HCT116 (cell line): ENCODE results near the gene NGEF. TPM values are rescaled to one million over a fixed set of nuclear protein-coding genes. Genes with fewer than 3 reads are reported as not detected.

ENCODE experiments used
- ATAC-seq: fragments of 200-7000 bp; cut with Tn5 transposase; 2 replicates; pipeline ENCODE4 v1.9.1; 2020; ENCODE audit warnings: mild to moderate bottlenecking, moderate library complexity
- BruUV-seq: library from RNA; stranded (reverse); fragments of 400-500 nt; replicated peaks from 2 replicates; lab custom pipeline; 2021; lab: Mats Ljungman, UMichigan
- CTCF ChIA-PET: fragments of 300-600 bp; sonication (Branson Sonifier 250); formaldehyde crosslinking; loops from one replicate; lab custom pipeline; 2021; ENCODE audit warnings: antibody characterized with exemption; lab: Charles Lee
- POLR2A ChIA-PET: fragments of 300-600, 350-600 bp; sonication (Branson Sonifier 250); formaldehyde crosslinking; loops from one replicate; lab custom pipeline; 2021; ENCODE audit warnings: antibody characterized with exemption; lab: Charles Lee
- RAD21 ChIA-PET, 2 experiments: fragments of 300-600 bp; sonication (Branson Sonifier 250); formaldehyde crosslinking; loops; one replicate each; lab custom pipeline; 2023; ENCODE audit warnings: low total read pairs in 2 of 2; ENCODE audit not compliant: uncharacterized antibody in 2 of 2, unreplicated experiment in 2 of 2, low non-redundant PET in 1 of 2; lab: Charles Lee
- DNase-seq: peaks from one replicate; pipeline ENCODE4 v3.0.0-alpha.2; 2010; ENCODE audit warnings: low read depth, low spot score
- H2AFZ ChIP-seq: fragments of 200-600 bp; shearing (Covaris generic), sonication (generic); 2 replicates; pipeline ENCODE4 v1.6.1; 2017; ENCODE audit warnings: low read depth, mixed run types, mixed read lengths, antibody characterized with exemption, low read length; ENCODE audit not compliant: poor library complexity, severe bottlenecking
- H3K27ac ChIP-seq: 2 replicates; pipeline ENCODE4 v1.5.1; 2012; ENCODE audit warnings: low read depth, low read length
- H3K27me3 ChIP-seq: fragments of 200-600 bp; sonication (generic); 2 replicates; pipeline ENCODE4 v1.6.1; 2016; ENCODE audit warnings: mixed run types, low read length, mixed read lengths; ENCODE audit not compliant: insufficient read depth
- H3K36me3 ChIP-seq, 2 experiments: fragments of 200-500 bp in 1 of 2; fragments of 200-600 bp in 1 of 2; sonication (Bioruptor generic) in 1 of 2; sonication (generic) in 1 of 2; 2 replicates each; pipeline versions ENCODE4 v1.5.1 to v1.6.1; 2014 to 2016; ENCODE audit warnings: low read length in 2 of 2, inconsistent platforms in 1 of 2, mixed read lengths in 1 of 2, mixed run types in 1 of 2; ENCODE audit not compliant: insufficient read depth in 2 of 2, control insufficient read depth in 1 of 2
- H3K4me1 ChIP-seq, 2 experiments: fragments of 200-600 bp in 1 of 2; sonication (generic) in 1 of 2; 2 replicates each; pipeline versions ENCODE4 v1.5.1 to v1.6.1; 2012 to 2017; ENCODE audit warnings: low read length in 2 of 2, inconsistent platforms in 1 of 2, mild to moderate bottlenecking in 1 of 2, mixed read lengths in 1 of 2, mixed run types in 1 of 2, moderate library complexity in 1 of 2; ENCODE audit not compliant: insufficient read depth in 2 of 2, control insufficient read depth in 1 of 2
- H3K4me2 ChIP-seq: fragments of 200-600 bp; sonication (generic); 2 replicates; pipeline ENCODE4 v1.6.1; 2017; ENCODE audit warnings: mixed run types, low read length, mixed read lengths
- H3K4me3 ChIP-seq, 2 experiments: fragments of 200-600 bp in 1 of 2; sonication (generic) in 1 of 2; replicated peaks in 1 of 2; 2 replicates each; pipeline ENCODE4 v1.5.1; 2011 to 2016; ENCODE audit warnings: low read length in 2 of 2, control low read depth in 1 of 2, low read depth in 1 of 2, mild to moderate bottlenecking in 1 of 2, mixed read lengths in 1 of 2, mixed run types in 1 of 2
- H3K79me2 ChIP-seq: fragments of 200-600 bp; sonication (generic); 2 replicates; pipeline ENCODE4 v1.6.1; 2017; ENCODE audit warnings: mild to moderate bottlenecking, mixed run types, low read length, moderate library complexity, mixed read lengths; ENCODE audit not compliant: insufficient read depth
- H3K9ac ChIP-seq: fragments of 200-600 bp; sonication (generic); 2 replicates; pipeline ENCODE4 v1.6.1; 2016; ENCODE audit warnings: low read length, mixed read lengths
- H3K9me2 ChIP-seq: fragments of 200-600 bp; sonication (generic), shearing (Covaris generic); 2 replicates; pipeline ENCODE4 v1.6.1; 2017; ENCODE audit warnings: mixed run types, mild to moderate bottlenecking, moderate library complexity; ENCODE audit not compliant: insufficient read depth
- H3K9me3 ChIP-seq, 2 experiments: fragments of 200-500 bp in 1 of 2; fragments of 200-600 bp in 1 of 2; sonication (Bioruptor generic) in 1 of 2; sonication (generic) in 1 of 2; 2 replicates each; pipeline ENCODE4 v1.6.1; 2014 to 2017; ENCODE audit warnings: low read length in 2 of 2, mixed read lengths in 2 of 2, inconsistent platforms in 1 of 2, low read depth in 1 of 2, mild to moderate bottlenecking in 1 of 2, mixed run types in 1 of 2, moderate library complexity in 1 of 2; ENCODE audit not compliant: control insufficient read depth in 1 of 2, insufficient read depth in 1 of 2
- H4K20me1 ChIP-seq: fragments of 200-600 bp; sonication (generic), shearing (Covaris generic); 2 replicates; pipeline ENCODE4 v1.6.1; 2017; ENCODE audit warnings: mixed run types, mild to moderate bottlenecking, moderate library complexity; ENCODE audit not compliant: insufficient read depth
- ATF3 ChIP-seq: IDR thresholded peaks from 2 replicates; pipeline ENCODE4 v1.6.1; 2012
- ELF1 ChIP-seq: IDR thresholded peaks from 2 replicates; pipeline ENCODE4 v1.6.1; 2012; ENCODE audit warnings: low read depth, borderline replicate concordance
- EZH2 ChIP-seq: fragments of 200-600 bp; sonication (generic); IDR thresholded peaks from 2 replicates; pipeline ENCODE4 v1.6.1; 2017; ENCODE audit warnings: antibody characterized with exemption, mixed run types
- EZH2phosphoT487 ChIP-seq: fragments of 200-600 bp; IDR thresholded peaks from 2 replicates; pipeline ENCODE4 v1.6.1; 2018; ENCODE audit warnings: antibody characterized with exemption, borderline replicate concordance
- FOSL1 ChIP-seq: IDR thresholded peaks from 2 replicates; pipeline ENCODE4 v1.6.1; 2012; ENCODE audit warnings: low read depth
- JUND ChIP-seq: IDR thresholded peaks from 2 replicates; pipeline ENCODE4 v1.6.1; 2012
- MAX ChIP-seq: IDR thresholded peaks from 2 replicates; pipeline ENCODE4 v1.6.1; 2012
- POLR2AphosphoS5 ChIP-seq: IDR thresholded peaks from 2 replicates; pipeline ENCODE4 v1.6.1; 2011; ENCODE audit warnings: mild to moderate bottlenecking, low read depth, low read length, moderate library complexity
- RAD21 ChIP-seq: IDR thresholded peaks from 2 replicates; pipeline ENCODE4 v1.6.1; 2012; ENCODE audit warnings: low read depth, mild to moderate bottlenecking
- REST ChIP-seq: IDR thresholded peaks from 2 replicates; pipeline ENCODE4 v1.6.1; 2012; ENCODE audit warnings: low read depth
- SP1 ChIP-seq: IDR thresholded peaks from 2 replicates; pipeline ENCODE4 v1.6.1; 2012; ENCODE audit warnings: low read depth
- TCF7L2 ChIP-seq: IDR thresholded peaks from 2 replicates; pipeline ENCODE4 v1.7.0; 2011; ENCODE audit warnings: borderline replicate concordance, inconsistent platforms; ENCODE audit not compliant: insufficient read depth, insufficient read length; ENCODE audit errors: extremely low read depth
- intact Hi-C: fragments of 100-400 bp; cut with micrococcal nuclease; formaldehyde crosslinking; loops from 2 replicates; pipeline ENCODE4 v1.10.0; 2022
- total RNA-seq: library from RNA; stranded (reverse); gene quantifications from one replicate; pipeline ENCODE4 v1.2.1, GENCODE V29; 2021; ENCODE audit not compliant: unreplicated experiment

NGEF gene
- total RNA-seq, 1 experiment from 2014 or later, result 12.6 TPM

- Histone ChIP-seq H3K27ac (no peak overlapping the region), H2AFZ (no peak overlapping the region), H3K9ac (no peak overlapping the region), H3K4me2 (no peak overlapping the region), H3K9me3 (0 out of 4 replicates have a peak, but pooled peaks cover 0 to 3% of the 10 kb centered on the region in 2 experiments), H3K4me3 (no peak overlapping the region), H3K9me2 (no peaks in the 10 kb centered on the region), H4K20me1 (no peaks in the 10 kb centered on the region), H3K4me1 (peaks cover 0 to 7% of the 10 kb centered on the region in 2 experiments; a peak in 1 of 4 replicates), H3K27me3 (no peaks in the 10 kb centered on the region), H3K36me3 (no peaks in the 10 kb centered on the region), H3K79me2 (no peaks in the 10 kb centered on the region)
- no TSS peak for BruUV-seq
- TF ChIP-seq JUND (no peak), TCF7L2 (no peak), FOSL1 (no peak), ELF1 (no peak), EZH2phosphoT487 (no peak), REST (no peak), EZH2 (no peak), POLR2AphosphoS5 (no peak), MAX (no peak), ATF3 (no peak), RAD21 (no peak), SP1 (no peak)
- ChIA-PET RAD21 (no interaction called here), POLR2A (no interaction called here), CTCF (no interaction called here)
- DNase-seq, result no peak
- intact Hi-C loops, result no loop called here
- ATAC-seq, result no peak
Observed at GRCh38 chr2:232941400-232941799, 71.7 kb downstream of the NGEF start.
